ENCODE measurements around the gene KRT80.

KRT80 gene

DNA sequence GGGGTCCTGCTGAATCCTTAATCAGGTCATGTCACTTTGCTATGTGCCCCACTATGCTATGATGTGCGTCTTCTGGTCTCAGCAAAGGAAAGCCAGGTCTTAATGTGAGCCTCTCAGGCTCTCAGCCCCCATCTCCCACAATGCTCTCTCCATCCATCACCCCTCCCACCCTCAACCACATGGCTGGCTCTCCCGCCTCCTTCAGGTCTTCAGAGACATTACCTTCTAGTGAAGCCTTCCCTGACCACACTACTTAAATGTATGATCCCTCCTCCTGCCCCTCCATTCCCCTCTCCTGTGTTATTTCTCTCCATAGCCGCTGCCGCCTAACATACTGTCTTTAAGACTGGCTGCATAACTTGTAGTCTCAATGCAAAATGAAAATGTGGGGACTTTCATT lies 50.5 kb downstream of the KRT80 start:
- no peak for FAIRE-seq
- no peak for DNase-seq (ENCODE audit: low spot score)

DNA sequence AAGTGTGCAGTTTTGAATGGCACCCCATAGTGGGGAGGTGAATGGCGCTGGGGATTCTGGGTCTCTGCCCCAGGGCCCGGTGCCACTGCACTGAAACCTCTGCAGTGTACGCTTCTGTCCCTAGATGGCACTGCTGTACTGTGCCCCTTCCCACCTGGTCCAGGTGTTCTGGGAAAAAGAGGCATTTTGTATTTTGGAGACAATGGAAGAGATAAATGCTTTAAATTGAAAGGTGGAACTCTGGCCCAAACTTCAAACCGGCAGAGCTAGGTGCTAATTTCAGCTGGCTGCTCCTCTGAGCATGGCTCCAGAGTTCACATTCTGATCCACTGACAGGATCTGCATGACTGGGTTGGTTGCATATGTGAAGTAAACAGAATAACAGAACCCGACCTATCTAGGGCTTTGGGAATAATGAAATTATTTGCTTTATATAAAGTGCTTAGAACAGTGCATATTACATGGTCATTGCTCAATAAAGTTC lies 52.2 kb downstream of the KRT80 start:
- DNase-seq (ENCODE audit: low spot score) (peak; percentile 87), FAIRE-seq (no peak)

DNA sequence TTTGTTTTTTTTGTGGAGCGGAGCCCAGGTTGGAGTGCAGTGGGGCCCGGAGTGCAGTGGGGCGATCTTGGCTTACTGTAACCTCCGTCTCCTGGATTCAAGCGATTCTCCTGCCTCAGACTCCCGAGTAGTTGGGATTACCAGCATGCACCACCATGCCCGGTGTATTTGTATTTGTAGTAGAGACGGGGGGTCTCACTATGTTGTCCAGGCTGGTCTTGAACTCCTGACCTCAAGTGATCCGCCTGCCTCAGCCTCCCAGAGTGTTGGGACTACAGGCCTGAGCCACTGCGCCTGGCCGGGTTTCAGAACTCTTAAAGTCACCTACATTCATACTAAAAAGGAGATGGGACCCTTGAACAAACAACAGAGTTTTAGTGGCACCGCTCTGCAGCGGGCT lies 52.7 kb downstream of the KRT80 start:
- DNase-seq (ENCODE audit: low spot score), result no peak
- FAIRE-seq, result no peak

DNA sequence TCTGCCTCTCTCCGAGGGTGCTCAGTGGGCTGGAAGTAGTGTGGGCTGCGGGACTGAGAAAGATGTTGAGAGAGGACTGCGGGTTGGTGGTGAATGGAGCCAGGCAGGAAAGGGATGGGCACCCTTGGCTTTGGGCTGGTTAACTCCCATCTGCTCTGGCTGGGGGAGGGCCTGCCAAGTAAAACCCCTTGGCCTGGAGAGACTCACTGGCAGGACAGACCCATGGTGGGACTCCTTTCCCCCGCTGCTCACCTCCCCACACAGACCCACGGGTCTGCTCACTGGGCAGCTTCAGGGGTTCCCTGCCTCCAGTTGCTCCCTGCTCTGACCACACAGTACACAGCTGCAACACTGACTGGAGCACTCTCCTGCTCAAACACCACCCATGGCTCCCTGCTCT lies 54.1 kb downstream of the KRT80 start:
- FAIRE-seq (no peak), DNase-seq (ENCODE audit: low spot score) (no peak)

DNA sequence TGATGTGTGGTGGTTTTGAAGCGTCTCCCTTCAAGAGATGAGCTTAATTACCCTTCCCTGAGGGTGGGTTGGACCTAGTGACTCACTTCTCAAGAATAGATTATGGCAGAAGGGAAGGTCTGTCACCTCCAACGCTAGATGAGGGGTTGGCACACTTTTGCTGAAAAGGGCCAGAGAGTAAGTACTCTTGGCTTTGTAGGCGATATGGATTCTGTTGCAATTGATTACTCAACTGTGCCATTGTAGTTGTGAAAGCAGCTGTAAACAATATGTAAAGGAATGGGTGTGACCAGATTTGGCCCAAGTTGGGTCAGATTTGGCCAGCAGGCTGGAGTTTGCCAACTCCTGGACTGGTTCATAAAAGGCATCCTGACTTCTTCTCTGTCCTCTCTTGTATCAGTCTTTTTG lies 59.1 kb downstream of the KRT80 start:
- FAIRE-seq (no peak), DNase-seq (ENCODE audit: low spot score) (no peak)

DNA sequence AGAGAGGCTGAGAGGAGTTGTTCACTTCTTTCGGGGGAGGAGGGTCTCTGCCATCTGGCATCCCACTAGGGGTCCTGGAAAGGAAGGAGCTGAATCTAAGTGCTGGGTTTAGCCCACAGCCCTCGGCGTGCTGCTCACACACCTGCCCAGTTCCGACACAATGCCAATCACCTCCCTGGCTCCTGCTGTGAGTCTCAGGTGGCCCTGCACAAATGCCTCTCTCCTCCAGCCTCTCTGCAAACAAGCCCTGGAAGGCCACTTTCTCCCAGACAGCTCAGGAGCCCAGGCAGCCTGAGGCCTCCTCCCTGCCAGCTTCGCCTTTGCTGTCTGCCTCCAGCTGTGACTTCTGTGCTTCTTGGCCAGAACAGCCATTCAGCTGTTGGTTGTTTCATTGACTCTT lies 61.1 kb downstream of the KRT80 start:
- no peak for DNase-seq (ENCODE audit: low spot score)
- FAIRE-seq, result no peak

DNA sequence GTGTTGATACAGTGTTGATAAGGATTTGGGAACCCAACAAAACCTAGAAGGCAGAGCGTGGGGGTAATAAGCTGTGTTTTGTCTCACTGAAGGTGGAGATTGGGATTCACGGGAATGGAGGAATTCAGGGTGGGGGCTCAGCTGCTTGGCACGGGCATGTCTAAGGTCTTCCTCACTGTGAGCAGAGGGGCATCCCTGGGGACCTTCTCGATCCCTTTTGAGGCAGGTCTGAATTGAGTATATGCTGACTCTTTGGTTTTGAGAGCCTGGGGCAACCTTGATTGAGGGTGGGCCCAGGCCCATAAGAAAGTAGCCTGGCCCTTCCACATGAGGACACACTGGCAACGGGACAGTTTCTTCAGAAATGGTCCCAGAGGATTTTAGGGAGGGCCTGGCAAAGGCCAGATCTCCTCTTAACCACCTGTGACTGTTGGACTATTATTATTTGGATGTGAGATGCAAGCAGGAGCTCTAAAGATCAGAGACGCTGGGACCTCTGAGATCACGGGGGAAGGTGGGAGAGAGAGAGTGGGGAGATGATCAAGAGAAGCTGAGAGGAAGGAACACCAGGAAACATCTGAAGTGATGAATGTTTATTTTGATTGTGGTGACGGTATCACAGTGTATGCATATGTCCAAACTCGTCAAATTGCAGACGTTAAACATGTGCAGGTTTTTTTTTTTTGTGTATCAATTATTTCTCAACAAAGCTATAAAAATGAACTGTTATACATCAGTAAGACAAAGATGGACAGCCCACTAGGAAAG lies 63.9 kb downstream of the KRT80 start:
- FAIRE-seq (no peak), DNase-seq (ENCODE audit: low spot score) (no peak)

DNA sequence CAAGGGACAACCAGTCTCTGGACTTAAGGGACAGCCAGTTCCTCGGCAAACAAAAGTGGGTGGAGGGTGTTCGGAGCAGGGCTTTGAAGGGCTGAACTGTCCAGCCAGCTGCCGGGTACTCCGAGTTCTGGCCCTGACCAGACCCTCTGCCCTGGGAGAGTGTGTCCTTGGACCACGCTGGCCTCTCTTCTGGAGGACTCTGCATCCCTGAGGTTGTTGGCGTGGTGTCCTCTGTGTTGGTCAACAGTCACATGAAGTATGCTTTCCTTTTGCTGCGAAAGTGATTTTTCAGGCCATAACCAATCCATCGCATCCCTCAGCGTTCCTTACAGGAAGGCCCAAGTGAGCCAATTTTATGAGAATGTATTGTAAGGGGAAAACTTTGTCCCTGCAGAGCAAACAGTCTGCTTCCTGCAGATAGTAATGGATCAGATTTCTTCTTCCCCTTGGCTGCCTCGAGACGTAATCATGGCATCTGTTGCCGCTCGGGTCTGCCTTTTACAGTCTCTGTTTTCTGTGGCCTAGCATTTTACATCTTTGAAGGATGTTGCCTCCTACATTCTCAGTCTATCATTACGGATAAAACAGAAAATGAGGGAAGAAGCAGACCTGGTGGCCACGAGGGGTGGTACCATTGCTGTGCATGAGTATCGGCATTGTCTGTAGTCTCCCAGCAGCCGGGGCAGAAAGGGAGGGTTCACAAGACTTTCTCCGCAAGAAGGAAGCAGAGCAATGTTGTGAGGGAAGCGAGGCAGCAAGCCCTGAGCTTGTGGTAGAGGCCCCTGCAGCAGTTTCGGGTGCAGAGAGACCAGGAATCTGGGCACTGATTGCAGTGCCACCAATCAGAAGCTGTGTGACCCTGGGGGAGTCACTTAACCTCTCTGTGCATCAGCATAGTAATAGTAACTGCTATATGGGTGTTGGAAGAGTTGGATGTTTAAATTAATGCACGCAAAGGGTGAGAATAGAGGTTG lies 64.9 kb downstream of the KRT80 start:
- peak; percentile 2 for DNase-seq (ENCODE audit: low spot score)
- FAIRE-seq, result no peak

DNA sequence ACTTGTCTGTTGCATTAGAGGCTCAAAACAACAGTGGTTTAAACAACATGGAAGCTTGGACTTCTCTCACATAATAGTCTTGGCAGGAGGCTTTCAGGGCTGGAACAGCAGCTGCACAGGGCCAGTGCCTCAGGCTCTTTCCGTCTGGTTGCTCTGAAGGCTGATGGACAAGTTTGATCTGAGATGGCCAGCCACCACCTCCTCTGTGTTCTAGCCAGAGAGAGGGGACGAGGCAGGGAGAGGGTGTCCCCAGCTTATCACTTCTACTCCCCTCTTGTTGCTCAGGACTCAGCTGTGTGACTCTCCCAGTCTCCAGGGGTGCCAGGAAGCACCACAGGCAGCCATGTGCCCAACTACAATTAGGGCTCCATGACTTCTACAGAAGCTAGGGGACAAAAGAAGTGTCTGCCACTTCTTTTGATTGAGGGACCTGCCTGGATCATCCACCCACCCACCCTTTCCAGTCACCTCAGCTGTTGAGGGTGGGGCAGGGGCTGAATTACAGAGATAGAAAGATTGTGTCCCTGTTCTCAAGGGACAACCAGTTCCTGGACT lies 65.7 kb downstream of the KRT80 start:
- DNase-seq (ENCODE audit: low spot score) (peak; percentile 2), FAIRE-seq (no peak)

DNA sequence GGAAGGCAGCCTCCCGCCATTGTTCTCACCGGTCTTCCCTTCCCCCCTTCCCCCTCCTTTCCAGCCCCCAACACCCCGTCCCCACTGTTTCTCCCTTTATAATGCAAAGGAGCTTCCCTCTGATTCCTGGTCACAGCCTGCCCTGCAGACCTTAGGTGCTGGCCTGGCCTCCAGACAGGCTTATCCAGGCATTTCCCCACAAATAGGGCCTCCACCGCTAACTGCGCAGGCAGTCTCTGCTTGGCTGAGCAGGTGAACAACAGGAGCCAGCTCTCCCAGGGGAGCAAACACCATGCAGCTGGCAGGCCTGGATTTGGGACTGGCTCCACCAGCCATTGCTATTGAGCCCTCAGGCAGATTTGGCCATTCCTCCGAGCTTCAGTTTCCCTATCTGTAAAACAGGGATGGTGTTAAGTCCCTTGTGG lies 66.3 kb downstream of the KRT80 start:
- DNase-seq (ENCODE audit: low spot score) (peak; percentile 0), FAIRE-seq (no peak)

DNA sequence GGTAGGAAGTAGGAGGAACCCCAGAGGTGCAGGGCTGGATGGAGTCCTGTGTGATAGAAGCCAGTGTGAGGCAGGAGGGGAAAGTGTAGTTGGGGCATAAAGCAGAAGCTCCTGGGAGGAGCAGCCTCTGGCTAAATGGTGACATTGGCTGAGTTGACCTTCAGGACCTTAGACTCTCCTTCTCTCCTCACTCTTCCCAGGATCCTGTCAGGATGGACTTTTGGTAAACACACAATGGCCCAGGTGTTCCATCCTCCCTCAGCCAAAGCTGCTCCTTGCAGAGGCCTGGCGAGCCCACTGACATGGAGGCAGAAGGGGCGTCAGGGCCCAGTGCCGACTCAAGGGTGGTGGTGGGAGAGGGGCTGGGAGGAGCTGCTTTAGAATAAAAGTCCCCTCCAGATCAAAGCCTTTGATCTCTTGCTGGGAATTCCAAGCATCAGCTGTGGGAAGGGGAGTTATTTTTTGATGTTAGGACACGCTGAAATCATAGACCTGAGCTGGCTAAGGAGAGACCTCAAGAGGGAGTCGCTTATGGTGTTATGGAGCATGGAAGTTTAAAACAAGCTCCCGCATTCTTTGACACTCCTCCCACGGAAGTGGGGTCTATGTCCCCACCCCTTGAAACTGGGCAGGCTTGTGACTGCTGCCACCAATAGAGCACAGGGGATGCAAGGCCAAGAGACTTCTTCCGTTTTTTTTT lies 68.2 kb downstream of the KRT80 start:
- FAIRE-seq (no peak), DNase-seq (ENCODE audit: low spot score) (no peak)

DNA sequence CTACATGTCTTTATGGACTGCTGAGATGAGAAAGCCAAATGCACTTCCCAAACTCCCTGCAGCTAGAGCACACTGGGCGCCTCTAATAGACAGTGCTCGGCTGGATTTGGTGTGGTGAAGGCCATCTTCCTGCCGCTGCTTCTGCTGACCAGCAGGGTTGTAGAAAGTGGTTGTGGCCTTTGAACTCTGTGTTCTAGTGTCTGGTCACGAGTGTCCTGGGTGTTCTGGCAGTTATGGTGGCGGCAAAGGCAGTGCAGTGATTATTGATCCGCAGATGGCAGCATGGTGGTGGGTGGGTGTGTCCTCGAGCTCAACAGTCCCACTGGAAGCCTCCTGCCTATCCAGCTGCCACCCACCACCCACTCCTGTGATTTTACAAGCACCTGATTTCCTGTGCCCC lies 68.9 kb downstream of the KRT80 start:
- FAIRE-seq (no peak), DNase-seq (ENCODE audit: low spot score) (no peak)

DNA sequence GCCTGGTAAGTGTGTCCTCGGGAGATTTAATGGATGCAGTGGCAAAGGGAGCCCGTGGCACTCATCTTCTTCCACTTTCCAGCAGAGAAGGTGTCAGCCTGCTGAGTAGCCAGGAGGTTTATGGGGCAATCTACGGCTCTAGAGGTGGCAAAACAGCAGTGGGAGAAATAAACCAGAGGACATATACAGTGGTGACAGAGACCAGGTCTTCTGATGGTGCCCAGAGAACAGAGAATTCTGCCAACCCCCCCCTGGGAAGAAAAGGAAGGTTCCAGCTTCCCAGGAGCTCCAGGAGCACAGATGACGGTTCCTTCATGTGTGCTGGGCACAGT lies 69.3 kb downstream of the KRT80 start:
- no peak for DNase-seq (ENCODE audit: low spot score)
- FAIRE-seq, result no peak

DNA sequence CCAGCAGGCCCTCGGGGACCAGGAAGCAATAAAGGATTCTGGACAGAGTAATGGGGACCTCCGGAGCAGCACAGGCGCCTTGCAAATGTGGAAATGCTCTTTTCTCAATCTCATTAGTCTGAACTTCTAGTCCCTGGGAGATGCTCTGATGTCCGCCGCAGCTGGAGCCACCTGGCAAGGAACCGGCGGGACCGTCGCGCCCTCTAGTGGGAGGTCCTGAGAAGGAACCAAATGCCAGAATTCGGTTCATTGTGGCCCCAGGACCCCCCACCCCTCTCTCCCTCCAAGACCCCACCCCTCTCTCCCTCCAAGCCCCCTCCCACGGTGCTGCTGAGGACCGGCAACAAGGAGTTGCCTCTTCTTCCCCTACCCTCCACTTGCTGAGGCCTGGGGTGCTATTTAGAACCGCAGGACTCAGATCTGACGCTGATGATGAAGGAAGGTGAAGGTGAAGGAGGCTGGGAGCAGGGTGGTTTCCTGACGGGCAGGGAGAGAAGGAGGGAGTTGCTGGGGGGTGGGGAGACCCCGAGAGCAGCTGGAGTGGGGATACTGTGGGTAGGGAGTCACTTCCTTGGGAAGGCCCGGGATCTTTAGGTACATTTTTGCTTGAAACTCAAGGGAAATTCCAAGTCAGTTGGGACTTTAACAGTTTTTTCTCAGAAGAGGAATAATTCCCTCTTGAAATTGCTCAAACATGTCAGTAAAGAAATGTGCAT lies 69.8 kb downstream of the KRT80 start:
- peak; percentile 79 for DNase-seq (ENCODE audit: low spot score)
- FAIRE-seq, result no peak

DNA sequence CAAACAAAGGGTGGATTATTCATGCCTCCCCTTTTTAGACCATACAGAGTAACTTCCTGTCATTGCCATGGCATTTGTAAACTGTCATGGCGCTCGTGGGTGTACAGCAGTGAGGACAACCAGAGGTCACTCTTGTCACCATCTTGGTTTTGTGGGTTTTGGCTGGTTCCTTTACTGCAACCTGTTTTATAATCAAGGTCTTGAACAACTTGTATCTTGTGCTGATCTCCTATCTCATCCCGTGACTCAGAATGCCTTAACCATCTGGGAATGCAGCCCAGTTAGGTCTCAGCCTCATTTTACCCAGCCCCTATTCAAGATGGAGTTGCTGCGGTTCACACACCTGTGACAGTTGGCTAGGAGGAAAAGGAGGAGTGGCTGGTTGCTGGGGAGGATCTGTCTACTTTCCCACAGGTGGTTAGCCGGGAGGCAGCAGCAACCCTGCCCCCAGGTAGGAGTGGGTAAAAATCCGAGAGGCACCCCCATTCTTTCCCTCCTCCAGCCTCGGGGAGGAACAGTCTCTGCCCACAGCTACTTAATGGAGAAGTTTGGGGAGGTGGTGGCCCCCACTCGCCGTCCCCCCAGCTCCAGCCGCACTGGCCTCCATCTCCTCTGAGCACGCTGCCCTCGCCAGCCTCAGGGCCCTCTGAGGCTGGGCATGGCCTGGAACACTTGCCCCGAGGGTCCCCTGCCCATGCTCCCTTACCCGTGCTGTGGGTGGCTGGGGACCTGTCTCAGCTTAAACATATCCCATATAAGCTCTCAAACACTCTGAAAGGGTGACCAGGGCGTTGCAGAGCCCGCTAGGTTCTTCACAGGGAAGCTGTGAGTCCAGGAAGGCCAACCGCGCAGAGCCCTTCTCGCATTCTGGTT lies 70.6 kb downstream of the KRT80 start:
- DNase-seq (ENCODE audit: low spot score) (no peak), FAIRE-seq (no peak)

DNA sequence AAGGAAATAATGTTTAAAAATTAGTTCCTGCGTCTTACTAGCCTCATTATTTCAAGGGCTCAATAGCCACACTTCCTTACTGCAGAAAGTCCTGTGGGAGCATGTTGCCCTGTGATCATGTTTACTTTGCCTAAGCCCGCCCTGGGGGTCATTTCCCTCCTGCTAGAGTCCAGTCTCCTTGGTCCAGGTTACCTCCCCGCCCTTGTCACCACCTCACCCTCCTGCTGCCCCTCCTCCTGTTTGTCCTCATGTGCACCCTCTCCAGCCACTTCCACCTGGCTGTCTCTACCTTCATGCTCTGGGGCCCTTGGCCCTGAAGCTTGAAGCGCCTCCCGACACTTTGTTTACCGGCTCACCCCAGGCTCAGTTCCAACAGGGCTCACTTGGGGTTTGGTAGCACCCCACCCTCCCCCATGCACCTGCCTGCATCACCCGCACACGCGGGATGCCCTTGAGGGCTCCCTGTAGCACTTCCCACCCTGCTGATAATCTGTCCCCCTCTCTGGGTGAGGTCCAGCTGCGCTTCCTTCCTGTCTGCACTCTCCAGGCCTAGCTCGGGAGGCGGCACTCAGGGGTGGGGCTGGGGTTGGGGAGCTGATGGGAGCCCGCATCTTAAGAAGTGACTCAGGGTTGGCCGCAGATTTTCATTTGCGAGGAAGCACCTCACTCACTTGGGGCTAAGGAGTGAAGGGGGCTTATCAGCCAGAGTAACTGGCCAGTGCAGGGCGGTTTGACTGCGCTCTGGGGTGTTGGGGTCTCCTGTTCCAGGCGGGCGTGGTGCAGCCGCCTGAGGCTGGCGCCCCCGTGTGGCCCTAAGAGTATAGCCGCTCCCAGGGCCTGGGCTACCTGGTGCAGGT lies 72.2 kb downstream of the KRT80 start:
- peak; percentile 49 for DNase-seq (ENCODE audit: low spot score)
- FAIRE-seq, result no peak

All from urothelium cell line (cell line).